H9 (cell line): Measurements from ENCODE around the gene TMEM163. TPM values are rescaled to one million over a fixed set of nuclear protein-coding genes. Genes with fewer than 3 reads are reported as not detected.

Source experiments
- DNase-seq: peaks from one replicate; pipeline ENCODE4 v3.0.0-alpha.2; 2017
- H2AFZ ChIP-seq: one replicate; pipeline ENCODE4 v1.6.1; 2013; ENCODE audit warnings: mild to moderate bottlenecking, low read length, control low read depth, moderate library complexity
- H2AK5ac ChIP-seq: 2 replicates; pipeline ENCODE4 v1.6.1; 2013; ENCODE audit warnings: low read length, control low read depth, mixed read lengths; ENCODE audit not compliant: insufficient read length
- H2BK120ac ChIP-seq: one replicate; pipeline ENCODE4 v1.6.1; 2013; ENCODE audit warnings: low read depth, mild to moderate bottlenecking, low read length, control low read depth, inconsistent platforms; ENCODE audit not compliant: poor library complexity, severe bottlenecking
- H2BK12ac ChIP-seq: 2 replicates; pipeline ENCODE4 v1.6.1; 2013; ENCODE audit warnings: low read length, control low read depth, mixed read lengths, low read depth; ENCODE audit not compliant: insufficient read length
- H2BK15ac ChIP-seq: 2 replicates; pipeline ENCODE4 v1.6.1; 2013; ENCODE audit warnings: low read depth, low read length, control low read depth
- H2BK20ac ChIP-seq: one replicate; pipeline ENCODE4 v1.6.1; 2013; ENCODE audit warnings: low read depth, mild to moderate bottlenecking, low read length, control low read depth, inconsistent platforms; ENCODE audit not compliant: poor library complexity, severe bottlenecking
- H2BK5ac ChIP-seq: 2 replicates; pipeline ENCODE4 v1.6.1; 2013; ENCODE audit warnings: low read length, control low read depth, mixed read lengths; ENCODE audit not compliant: insufficient read length
- H3K14ac ChIP-seq: 2 replicates; pipeline ENCODE4 v1.6.1; 2013; ENCODE audit warnings: low read length, control low read depth; ENCODE audit not compliant: insufficient read depth
- H3K18ac ChIP-seq: 2 replicates; pipeline ENCODE4 v1.6.1; 2013; ENCODE audit warnings: low read depth, mild to moderate bottlenecking, mixed read lengths, low read length, control low read depth; ENCODE audit not compliant: insufficient read length
- H3K23ac ChIP-seq: 2 replicates; pipeline ENCODE4 v1.6.1; 2013; ENCODE audit warnings: low read length, control low read depth, mixed read lengths, low read depth; ENCODE audit not compliant: insufficient read length
- H3K23me2 ChIP-seq: 2 replicates; pipeline ENCODE4 v1.6.1; 2013; ENCODE audit warnings: low read depth, mild to moderate bottlenecking, mixed read lengths, low read length, control low read depth; ENCODE audit not compliant: insufficient read length, poor library complexity, severe bottlenecking
- H3K27ac ChIP-seq: 2 replicates; pipeline ENCODE4 v1.5.1; 2013; ENCODE audit warnings: low read length, control low read depth, mixed read lengths, low read depth; ENCODE audit not compliant: insufficient read length
- H3K27me3 ChIP-seq: 2 replicates; pipeline ENCODE4 v1.6.1; 2013; ENCODE audit warnings: low read length, control low read depth, inconsistent platforms; ENCODE audit not compliant: insufficient read depth
- H3K4ac ChIP-seq: 2 replicates; pipeline ENCODE4 v1.6.1; 2013; ENCODE audit warnings: low read depth, mild to moderate bottlenecking, control low read depth, inconsistent platforms, low read length, moderate library complexity
- H3K4me1 ChIP-seq: 2 replicates; pipeline ENCODE4 v1.6.1; 2013; ENCODE audit warnings: low read length, control low read depth, inconsistent platforms; ENCODE audit not compliant: insufficient read depth
- H3K4me2 ChIP-seq: 2 replicates; pipeline ENCODE4 v1.6.1; 2013; ENCODE audit warnings: low read length, control low read depth, mixed read lengths; ENCODE audit not compliant: insufficient read length, insufficient read depth
- H3K56ac ChIP-seq: 2 replicates; pipeline ENCODE4 v1.6.1; 2013; ENCODE audit warnings: low read depth, mild to moderate bottlenecking, mixed read lengths, low read length, control low read depth; ENCODE audit not compliant: insufficient read length
- H3K79me1 ChIP-seq: 2 replicates; pipeline ENCODE4 v1.6.1; 2013; ENCODE audit warnings: low read depth, mild to moderate bottlenecking, moderate library complexity, low read length, control low read depth, inconsistent platforms; ENCODE audit not compliant: insufficient read depth, poor library complexity, severe bottlenecking
- H3K79me2 ChIP-seq: 2 replicates; pipeline ENCODE4 v1.6.1; 2013; ENCODE audit warnings: low read length, control low read depth, inconsistent platforms; ENCODE audit not compliant: insufficient read depth
- H3K9ac ChIP-seq: 2 replicates; pipeline ENCODE4 v1.6.1; 2013; ENCODE audit warnings: low read length, control low read depth, mixed read lengths; ENCODE audit not compliant: insufficient read length; ENCODE audit errors: extremely low read depth
- H3K9me3 ChIP-seq: one replicate; pipeline ENCODE4 v1.6.1; 2013; ENCODE audit warnings: low read depth, low read length, inconsistent platforms; ENCODE audit not compliant: control insufficient read depth
- H3T11ph ChIP-seq: one replicate; pipeline ENCODE4 v1.6.1; 2013; ENCODE audit warnings: mild to moderate bottlenecking, low read length, control low read depth, inconsistent platforms
- H4K20me1 ChIP-seq: one replicate; pipeline ENCODE4 v1.6.1; 2013; ENCODE audit not compliant: control insufficient read depth, insufficient read length, insufficient read depth
- H4K5ac ChIP-seq: 2 replicates; pipeline ENCODE4 v1.6.1; 2013; ENCODE audit warnings: low read depth, mild to moderate bottlenecking, mixed read lengths, low read length, control low read depth; ENCODE audit not compliant: insufficient read length
- H4K8ac ChIP-seq: replicated peaks from 2 replicates; pipeline ENCODE4 v1.6.1; 2013; ENCODE audit warnings: low read length, control low read depth, mixed read lengths, low read depth; ENCODE audit not compliant: insufficient read length
- H4K91ac ChIP-seq: 2 replicates; pipeline ENCODE4 v1.6.1; 2013; ENCODE audit warnings: low read depth, mild to moderate bottlenecking, moderate library complexity, mixed read lengths, low read length, control low read depth; ENCODE audit not compliant: insufficient read length
- H3K27ac Mint-ChIP-seq, 3 experiments: 2 replicates in 2 of 3; 3 replicates in 1 of 3; pipeline ENCODE4 v1.8.0; 2020 to 2021; ENCODE audit warnings: mixed read lengths in 3 of 3, mild to moderate bottlenecking in 1 of 3, moderate library complexity in 1 of 3
- H3K27me3 Mint-ChIP-seq: 2 replicates; pipeline ENCODE4 v1.8.0; 2021; ENCODE audit warnings: low read depth, mild to moderate bottlenecking, moderate library complexity, mixed read lengths
- H3K36me3 Mint-ChIP-seq, 3 experiments: 2 replicates in 2 of 3; 3 replicates in 1 of 3; pipeline ENCODE4 v1.8.0; 2020 to 2021; ENCODE audit warnings: low read depth in 3 of 3, mixed read lengths in 3 of 3; ENCODE audit not compliant: insufficient read depth in 1 of 3
- H3K4me1 Mint-ChIP-seq, 2 experiments: 2 replicates each; pipeline ENCODE4 v1.8.0; 2020; ENCODE audit warnings: mixed read lengths in 2 of 2
- H3K4me3 Mint-ChIP-seq, 2 experiments: 2 replicates in 1 of 2; 3 replicates in 1 of 2; pipeline ENCODE4 v1.8.0; 2020 to 2021; ENCODE audit warnings: mild to moderate bottlenecking in 2 of 2, mixed read lengths in 2 of 2, moderate library complexity in 1 of 2
- H3K9me3 Mint-ChIP-seq, 2 experiments: 2 replicates in 1 of 2; 3 replicates in 1 of 2; pipeline ENCODE4 v1.8.0; 2020; ENCODE audit warnings: mild to moderate bottlenecking in 2 of 2, mixed read lengths in 2 of 2, moderate library complexity in 1 of 2
- CTCF ChIP-seq: fragments of 200-600 bp; sonication (generic); conservative IDR thresholded peaks from 3 replicates; pipeline ENCODE4 v1.8.0; 2021; ENCODE audit warnings: antibody characterized with exemption, mild to moderate bottlenecking
- WGBS: extraction: QIAGEN DNeasy Blood & Tissue Kit; methylation state at CpG from one replicate; pipeline ENCODE4 v1.1.7; 2013; ENCODE audit warnings: missing lambda C conversion rate, low lambda C conversion rate, mixed read lengths; ENCODE audit not compliant: insufficient read length; ENCODE audit errors: extremely low coverage; 5-methylcytosine and 5-hydroxymethylcytosine counted together
- total RNA-seq: library from RNA; stranded (reverse); gene quantifications from 2 replicates; pipeline ENCODE4 v1.2.1, GENCODE V29; 2021

Gene TMEM163
- total RNA-seq, 1 experiment from 2014 or later = 0.39 TPM

DNA sequence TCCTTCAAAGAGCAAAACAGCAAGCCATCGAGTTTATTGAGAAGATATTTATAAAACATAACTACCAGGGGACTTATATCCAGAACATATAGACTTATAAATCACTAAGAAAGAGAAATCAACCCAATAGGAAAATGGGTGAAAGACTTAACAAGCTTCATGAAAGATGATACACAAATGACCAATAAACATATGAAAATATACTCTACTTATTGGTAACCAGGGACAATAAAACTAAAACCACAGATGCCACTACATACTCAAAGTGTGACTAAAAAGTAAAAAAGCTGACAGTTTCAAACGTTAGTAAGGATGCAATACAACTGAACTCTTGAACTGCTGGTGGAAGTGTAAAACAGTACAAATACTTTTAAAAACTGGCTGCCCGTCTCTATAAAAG, 154.3 kb downstream of the TMEM163 start:
- no peak overlapping the region for H3K4me3 Mint-ChIP-seq

More for the DNA sequence above, 154.3 kb downstream of the TMEM163 start:
- Histone ChIP-seq H3K79me2 (no peaks in the 10 kb centered on the region), H3K56ac (no peak overlapping the region), H3K23ac (no peak overlapping the region), H3T11ph (no peak overlapping the region), H3K14ac (no peak overlapping the region), H3K9me3 (no peaks in the 10 kb centered on the region), H2BK12ac (no peak overlapping the region), H3K23me2 (no peaks in the 10 kb centered on the region), H3K27ac (no peak overlapping the region), H3K4me1 (no peaks in the 10 kb centered on the region), H4K8ac (no peak overlapping the region), H2AFZ (no peak overlapping the region), H3K9ac (no peak overlapping the region), H3K4me2 (no peak overlapping the region), H3K79me1 (no peaks in the 10 kb centered on the region), H2BK5ac (no peak overlapping the region), H3K4ac (no peak overlapping the region), H2BK120ac (no peak overlapping the region), H2BK15ac (no peak overlapping the region), H4K5ac (no peak overlapping the region), H2AK5ac (no peak overlapping the region), H4K91ac (no peak overlapping the region), H3K27me3 (no peaks in the 10 kb centered on the region), H4K20me1 (no peaks in the 10 kb centered on the region), H3K18ac (no peak overlapping the region), H2BK20ac (no peak overlapping the region)
- Mint-ChIP-seq H3K27me3 (peaks cover 7% of the 10 kb centered on the region; the same call in 1 of the 2 replicates), H3K4me1 (no peaks in the 10 kb centered on the region), H3K36me3 (no peaks in the 10 kb centered on the region), H3K9me3 (no peaks in the 10 kb centered on the region), H3K27ac (no peak overlapping the region)
- no CpG with 5 or more reads among the region's 3 CpGs for WGBS
- TF ChIP-seq CTCF = no peak
- no peak for DNase-seq
